Caco-2 (cell line): ENCODE results near the gene POMT1. TPM values are rescaled to one million over a fixed set of nuclear protein-coding genes. Genes with fewer than 3 reads are reported as not detected.
A peak's percentile ranks its signal among the peaks of the same experiment; 100 is the strongest.

ENCODE experiments used
- BruUV-seq: library from RNA; stranded (reverse); fragments of 400-500 nt; replicated peaks from 2 replicates; lab custom pipeline; 2021; lab: Mats Ljungman, UMichigan
- CTCF ChIA-PET: fragments of 300-600 bp; sonication (Branson Sonifier 250); formaldehyde crosslinking; loops from one replicate; lab custom pipeline; 2022; ENCODE audit warnings: antibody characterized with exemption; lab: Charles Lee
- POLR2A ChIA-PET: fragments of 300-600 bp; sonication (Branson Sonifier 250); formaldehyde crosslinking; loops from one replicate; lab custom pipeline; 2022; ENCODE audit warnings: antibody characterized with exemption; lab: Charles Lee
- DNase-seq, 2 experiments: peaks; one replicate each; pipeline versions ENCODE4 v3.0.0 to v3.0.0-alpha.2; 2020 to 2022
- H3K27me3 ChIP-seq: replicated peaks from 2 replicates; pipeline ENCODE4 v1.6.0; 2011; ENCODE audit warnings: low read length; ENCODE audit not compliant: control insufficient read depth, insufficient read depth
- H3K36me3 ChIP-seq: 2 replicates; pipeline ENCODE4 v1.5.1; 2011; ENCODE audit warnings: low read length; ENCODE audit not compliant: control insufficient read depth, insufficient read depth
- H3K4me1 ChIP-seq: fragments of 250-450 bp; sonication (Bioruptor Pico); 2 replicates; pipeline ENCODE4 v1.5.1; 2020; ENCODE audit warnings: mild to moderate bottlenecking
- H3K4me3 ChIP-seq: 2 replicates; pipeline ENCODE4 v1.5.1; 2011; ENCODE audit warnings: low read depth, mild to moderate bottlenecking, control low read depth, low read length
- H3K9me3 ChIP-seq: fragments of 250-450 bp; sonication (Bioruptor Pico); 2 replicates; pipeline ENCODE4 v1.5.1; 2020; ENCODE audit warnings: mild to moderate bottlenecking, moderate library complexity
- H3K27ac Mint-ChIP-seq: one replicate; pipeline ENCODE4 v1.8.0; 2022; ENCODE audit warnings: mixed read lengths; ENCODE audit not compliant: unreplicated experiment
- H3K27me3 Mint-ChIP-seq: one replicate; pipeline ENCODE4 v1.8.0; 2022; ENCODE audit warnings: mixed read lengths; ENCODE audit not compliant: insufficient read depth, unreplicated experiment
- H3K36me3 Mint-ChIP-seq: one replicate; pipeline ENCODE4 v1.8.0; 2022; ENCODE audit warnings: mild to moderate bottlenecking, mixed read lengths; ENCODE audit not compliant: insufficient read depth, unreplicated experiment
- H3K4me1 Mint-ChIP-seq: one replicate; pipeline ENCODE4 v1.8.0; 2022; ENCODE audit warnings: low read depth, mixed read lengths; ENCODE audit not compliant: unreplicated experiment
- H3K4me3 Mint-ChIP-seq: one replicate; pipeline ENCODE4 v1.8.0; 2022; ENCODE audit warnings: mild to moderate bottlenecking, moderate library complexity, mixed read lengths; ENCODE audit not compliant: unreplicated experiment
- H3K9me3 Mint-ChIP-seq: one replicate; pipeline ENCODE4 v1.8.0; 2022; ENCODE audit warnings: mixed read lengths; ENCODE audit not compliant: unreplicated experiment
- intact Hi-C: fragments of 100-400 bp; cut with micrococcal nuclease; formaldehyde crosslinking; loops from one replicate; pipeline ENCODE4 v1.10.0; 2022; ENCODE audit not compliant: unreplicated experiment
- total RNA-seq: library from RNA; stranded (reverse); gene quantifications from 2 replicates; pipeline ENCODE4 v1.2.3, GENCODE V29; 2022
- TF ChIP-seq, protein P1 (sequence below), 2 experiments: fragments of 200-600 bp in 1 of 2; IDR thresholded peaks; 1 replicate in 1 of 2; 2 replicates in 1 of 2; pipeline versions ENCODE4 v1.5.1 to v1.8.0; 2011 to 2022; ENCODE audit warnings: antibody characterized with exemption in 1 of 2, control low read depth in 1 of 2, inconsistent platforms in 1 of 2, low read depth in 1 of 2, low read length in 1 of 2, mild to moderate bottlenecking in 1 of 2, moderate library complexity in 1 of 2; ENCODE audit not compliant: insufficient read depth in 1 of 2, severe bottlenecking in 1 of 2, unreplicated experiment in 1 of 2

POMT1 gene
- total RNA-seq, 1 experiment from 2014 or later: 44.2 TPM

DNA sequence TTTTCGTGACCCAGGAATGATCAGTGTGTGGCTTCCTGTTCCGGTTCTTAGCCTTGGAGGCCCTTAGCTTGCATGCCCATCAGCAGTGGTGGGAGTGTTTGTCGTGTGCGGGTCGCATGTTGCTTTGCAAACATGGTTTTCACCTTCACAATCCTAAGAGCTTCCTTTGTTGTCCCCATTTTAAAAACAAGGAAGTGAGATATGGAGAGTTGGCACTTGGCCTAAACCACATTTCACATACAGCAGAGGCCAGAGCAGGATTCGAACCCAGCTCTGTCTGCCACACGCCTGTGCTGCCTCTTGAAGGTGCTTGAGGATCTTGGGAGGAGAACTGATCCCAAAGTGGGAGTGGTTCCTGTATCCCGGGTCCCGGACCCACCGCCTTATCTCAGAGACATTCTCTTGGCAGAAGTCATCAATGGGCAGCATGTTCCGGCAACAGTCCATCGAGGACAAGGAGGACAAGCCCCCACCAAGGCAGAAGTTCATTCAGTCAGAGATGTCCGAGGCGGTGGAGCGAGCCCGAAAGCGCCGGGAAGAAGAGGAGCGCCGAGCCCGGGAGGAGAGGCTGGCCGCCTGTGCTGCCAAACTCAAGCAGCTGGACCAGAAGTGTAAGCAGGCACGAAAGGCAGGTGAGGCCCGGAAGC lies 38.2 kb upstream of the POMT1 start:
- no peaks in the 10 kb centered on the region for H3K4me1 Mint-ChIP-seq
- Histone ChIP-seq H3K27me3 (no peaks in the 10 kb centered on the region), H3K4me3 (no peak overlapping the region), H3K36me3 (peaks cover 2% of the 10 kb centered on the region; the same call in 1 of the 2 replicates), H3K4me1 (no peaks in the 10 kb centered on the region), H3K9me3 (no peaks in the 10 kb centered on the region)
- H3K27ac Mint-ChIP-seq: no peak overlapping the region
- intact Hi-C loops: no loop called here
- no peaks in the 10 kb centered on the region for H3K9me3 Mint-ChIP-seq
- H3K4me3 Mint-ChIP-seq: no peak overlapping the region
- TF ChIP-seq, protein P1, sequence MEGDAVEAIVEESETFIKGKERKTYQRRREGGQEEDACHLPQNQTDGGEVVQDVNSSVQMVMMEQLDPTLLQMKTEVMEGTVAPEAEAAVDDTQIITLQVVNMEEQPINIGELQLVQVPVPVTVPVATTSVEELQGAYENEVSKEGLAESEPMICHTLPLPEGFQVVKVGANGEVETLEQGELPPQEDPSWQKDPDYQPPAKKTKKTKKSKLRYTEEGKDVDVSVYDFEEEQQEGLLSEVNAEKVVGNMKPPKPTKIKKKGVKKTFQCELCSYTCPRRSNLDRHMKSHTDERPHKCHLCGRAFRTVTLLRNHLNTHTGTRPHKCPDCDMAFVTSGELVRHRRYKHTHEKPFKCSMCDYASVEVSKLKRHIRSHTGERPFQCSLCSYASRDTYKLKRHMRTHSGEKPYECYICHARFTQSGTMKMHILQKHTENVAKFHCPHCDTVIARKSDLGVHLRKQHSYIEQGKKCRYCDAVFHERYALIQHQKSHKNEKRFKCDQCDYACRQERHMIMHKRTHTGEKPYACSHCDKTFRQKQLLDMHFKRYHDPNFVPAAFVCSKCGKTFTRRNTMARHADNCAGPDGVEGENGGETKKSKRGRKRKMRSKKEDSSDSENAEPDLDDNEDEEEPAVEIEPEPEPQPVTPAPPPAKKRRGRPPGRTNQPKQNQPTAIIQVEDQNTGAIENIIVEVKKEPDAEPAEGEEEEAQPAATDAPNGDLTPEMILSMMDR (IDR thresholded peaks at IDR 0.05; ENCODE audit: insufficient read depth in 1 of 2, low read depth in 1 of 2, low read length in 1 of 2, severe bottlenecking in 1 of 2, unreplicated experiment in 1 of 2): no peak
- ChIA-PET CTCF (no interaction called here), POLR2A (no interaction called here)
- H3K27me3 Mint-ChIP-seq: no peaks in the 10 kb centered on the region
- peaks cover 95% of the 10 kb centered on the region for H3K36me3 Mint-ChIP-seq
- BruUV-seq: no TSS peak
- peak in 1 of 2 experiments; percentile 23 for DNase-seq

DNA sequence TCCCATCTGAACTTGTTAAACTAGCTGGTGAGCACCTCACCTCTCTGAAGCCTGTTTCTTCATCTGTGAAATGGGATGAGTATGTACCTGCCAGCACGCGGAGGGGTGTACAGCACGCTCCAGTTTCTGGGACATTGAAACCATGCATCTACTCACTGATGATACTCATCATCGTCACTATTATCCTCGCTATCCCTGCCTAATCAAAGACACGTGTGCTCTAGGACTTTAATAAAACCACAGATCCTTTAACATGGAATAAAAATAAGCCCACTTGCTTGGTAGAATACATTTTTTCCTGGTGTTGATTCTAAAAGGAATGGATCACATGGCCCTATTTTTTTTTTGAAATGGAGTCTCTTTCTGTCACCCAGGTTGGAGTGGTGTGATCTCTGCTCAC lies 37.3 kb upstream of the POMT1 start:
- Mint-ChIP-seq H3K4me3 (no peak overlapping the region), H3K27me3 (no peaks in the 10 kb centered on the region), H3K36me3 (peaks cover 95% of the 10 kb centered on the region), H3K4me1 (no peaks in the 10 kb centered on the region), H3K27ac (no peak overlapping the region), H3K9me3 (no peaks in the 10 kb centered on the region)
- BruUV-seq: no TSS peak
- Histone ChIP-seq H3K27me3 (no peaks in the 10 kb centered on the region), H3K36me3 (peaks cover 3% of the 10 kb centered on the region; the same call in 1 of the 2 replicates), H3K9me3 (no peaks in the 10 kb centered on the region), H3K4me1 (no peaks in the 10 kb centered on the region), H3K4me3 (no peak overlapping the region)
- intact Hi-C loops: no loop called here
- no peak for DNase-seq
- CTCF ChIA-PET: no interaction called here
- TF ChIP-seq, protein P1 (IDR thresholded peaks at IDR 0.05; ENCODE audit: insufficient read depth in 1 of 2, low read depth in 1 of 2, low read length in 1 of 2, severe bottlenecking in 1 of 2, unreplicated experiment in 1 of 2): no peak
- POLR2A ChIA-PET: no interaction called here

DNA sequence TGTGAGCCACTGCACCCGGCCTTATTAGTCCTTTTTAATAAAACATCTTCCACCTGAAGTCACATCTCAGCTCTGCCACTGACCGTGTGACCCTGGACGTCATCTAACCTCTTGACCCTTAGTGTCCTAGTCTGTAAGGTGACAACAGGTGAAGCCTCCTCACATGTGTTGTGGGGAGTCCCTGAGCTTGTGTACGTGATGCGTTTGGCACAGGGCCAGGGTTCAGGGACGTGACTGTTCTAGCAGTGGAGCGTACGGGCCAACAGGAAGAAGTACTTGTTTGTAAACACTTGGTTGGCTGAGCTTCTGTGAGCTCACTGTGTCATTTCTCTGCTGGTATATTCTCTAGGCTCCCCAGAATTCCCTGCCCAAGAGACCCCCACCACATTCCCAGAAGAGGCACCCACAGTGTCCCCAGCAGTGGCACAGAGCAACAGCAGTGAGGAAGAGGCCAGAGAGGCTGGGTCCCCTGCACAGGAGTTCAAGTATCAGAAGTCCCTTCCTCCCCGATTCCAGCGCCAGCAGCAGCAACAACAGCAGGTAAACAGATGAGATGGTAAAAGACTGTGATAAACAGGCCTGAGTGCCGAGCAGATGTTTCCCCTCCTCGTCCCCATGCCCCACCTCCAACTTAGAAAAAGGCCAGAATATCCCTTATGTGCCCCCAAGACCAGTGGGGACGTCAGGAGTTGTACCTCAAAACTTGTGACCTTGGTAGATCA lies 35.3 kb upstream of the POMT1 start:
- DNase-seq: peak in 1 of 2 experiments; percentile 8
- no peaks in the 10 kb centered on the region for H3K4me1 ChIP-seq
- no peak overlapping the region for H3K4me3 ChIP-seq
- H3K4me1 Mint-ChIP-seq: no peaks in the 10 kb centered on the region
- TF ChIP-seq, protein P1 (IDR thresholded peaks at IDR 0.05; ENCODE audit: insufficient read depth in 1 of 2, low read depth in 1 of 2, low read length in 1 of 2, severe bottlenecking in 1 of 2, unreplicated experiment in 1 of 2): no peak
- intact Hi-C loops: no loop called here
- H3K36me3 Mint-ChIP-seq: peaks cover 95% of the 10 kb centered on the region
- H3K27me3 ChIP-seq: no peaks in the 10 kb centered on the region
- no peaks in the 10 kb centered on the region for H3K9me3 ChIP-seq
- no peaks in the 10 kb centered on the region for H3K9me3 Mint-ChIP-seq
- BruUV-seq: no TSS peak
- ChIA-PET CTCF (no interaction called here), POLR2A (interaction anchor here (0.5 kb wide), 1 partner anchor 79 kb away, joined by 9 read pairs; no protein-coding TSS in a partner anchor)
- H3K27me3 Mint-ChIP-seq: no peaks in the 10 kb centered on the region
- peaks cover 4% of the 10 kb centered on the region; the same call in 1 of the 2 replicates for H3K36me3 ChIP-seq
- H3K27ac Mint-ChIP-seq: no peak overlapping the region
- H3K4me3 Mint-ChIP-seq: no peak overlapping the region
